PC-3 (cell line): ENCODE data around the gene BCAR3. TPM values are rescaled to one million over a fixed set of nuclear protein-coding genes. Genes with fewer than 3 reads are reported as not detected.
A peak's percentile ranks its signal among the peaks of the same experiment; 100 is the strongest.

ENCODE experiments used
- ATAC-seq: fragments of 200-7000 bp; cut with Tn5 transposase; 2 replicates; pipeline ENCODE4 v1.9.1; 2020; ENCODE audit warnings: mild to moderate bottlenecking, moderate library complexity
- BruUV-seq: library from RNA; stranded (reverse); fragments of 400-500 nt; replicated peaks from 2 replicates; lab custom pipeline; 2021; lab: Mats Ljungman, UMichigan
- CTCF ChIA-PET: fragments of 300-600 bp; sonication (Branson Sonifier 250); formaldehyde crosslinking; loops from one replicate; lab custom pipeline; 2022; ENCODE audit warnings: antibody characterized with exemption; lab: Charles Lee
- POLR2A ChIA-PET: fragments of 300-600 bp; sonication (Branson Sonifier 250); formaldehyde crosslinking; loops from one replicate; lab custom pipeline; 2022; ENCODE audit warnings: antibody characterized with exemption; ENCODE audit not compliant: unreplicated experiment; lab: Charles Lee
- DNase-seq: peaks from one replicate; pipeline ENCODE4 v3.0.0-alpha.2; 2015
- H2AFZ ChIP-seq: fragments of 300-600 bp; sonication (generic); 2 replicates; pipeline ENCODE4 v1.6.0; 2016; ENCODE audit warnings: antibody characterized with exemption, low read length
- H3F3A ChIP-seq: fragments of 300-600 bp; sonication (generic); one replicate; pipeline ENCODE4 v1.6.0; 2017; ENCODE audit warnings: antibody characterized with exemption, low read length, control low read depth, mild to moderate bottlenecking; ENCODE audit not compliant: unreplicated experiment
- H3K27ac ChIP-seq: fragments of 300-600 bp; sonication (generic); 2 replicates; pipeline ENCODE4 v1.5.1; 2016; ENCODE audit warnings: mild to moderate bottlenecking, low read length
- H3K27me3 ChIP-seq: fragments of 300-600 bp; sonication (generic); 2 replicates; pipeline ENCODE4 v1.6.1; 2016; ENCODE audit warnings: low read length, mixed read lengths
- H3K36me3 ChIP-seq: fragments of 300-600 bp; sonication (generic); 2 replicates; pipeline ENCODE4 v1.6.1; 2016; ENCODE audit warnings: low read depth, mixed run types, low read length, mixed read lengths
- H3K4me1 ChIP-seq: fragments of 300-600 bp; sonication (generic); 2 replicates; pipeline ENCODE4 v1.5.1; 2016; ENCODE audit warnings: low read length; ENCODE audit not compliant: insufficient read depth
- H3K4me2 ChIP-seq: fragments of 300-600 bp; sonication (generic); 2 replicates; pipeline ENCODE4 v1.6.0; 2016; ENCODE audit warnings: low read length
- H3K4me3 ChIP-seq: fragments of 300-600 bp; sonication (generic); 2 replicates; pipeline ENCODE4 v1.5.1; 2016; ENCODE audit warnings: mild to moderate bottlenecking, low read length, mixed read lengths
- H3K79me2 ChIP-seq: fragments of 300-600 bp; sonication (generic); 2 replicates; pipeline ENCODE4 v1.6.1; 2017; ENCODE audit warnings: low read length, mixed read lengths
- H3K9ac ChIP-seq: fragments of 300-600 bp; sonication (generic); 2 replicates; pipeline ENCODE4 v1.6.0; 2016; ENCODE audit warnings: mild to moderate bottlenecking, low read length
- H3K9me2 ChIP-seq: fragments of 300-600 bp; sonication (generic); replicated peaks from 2 replicates; pipeline ENCODE4 v1.6.1; 2016; ENCODE audit warnings: mixed run types, low read length, mixed read lengths
- H3K9me3 ChIP-seq: fragments of 300-600 bp; sonication (generic); 2 replicates; pipeline ENCODE4 v1.6.1; 2016; ENCODE audit warnings: low read length, mixed read lengths
- H4K20me1 ChIP-seq: fragments of 300-600 bp; sonication (generic); 2 replicates; pipeline ENCODE4 v1.6.1; 2016; ENCODE audit warnings: low read length, mixed read lengths
- EZH2 ChIP-seq: fragments of 300-600 bp; sonication (generic); IDR thresholded peaks from one replicate; pipeline ENCODE4 v1.6.1; 2017; ENCODE audit warnings: antibody characterized with exemption, mild to moderate bottlenecking, low read length; ENCODE audit not compliant: unreplicated experiment
- EZH2phosphoT487 ChIP-seq: fragments of 300-600 bp; sonication (generic); IDR thresholded peaks from 2 replicates; pipeline ENCODE4 v1.6.1; 2018; ENCODE audit warnings: mild to moderate bottlenecking, antibody characterized with exemption, low read length, borderline replicate concordance
- intact Hi-C: fragments of 100-400 bp; cut with micrococcal nuclease; formaldehyde crosslinking; loops from 2 replicates; pipeline ENCODE4 v1.9.0; 2023
- total RNA-seq: library from RNA; depleted of rRNA; stranded (reverse); fragments of >200 nt; gene quantifications from 2 replicates; pipeline ENCODE4 v1.2.3, GENCODE V29; 2014
- TF ChIP-seq, protein P1 (sequence below): fragments of 300-600 bp; sonication (generic); conservative IDR thresholded peaks from 2 replicates; pipeline ENCODE4 v1.5.1; 2017; ENCODE audit warnings: antibody characterized with exemption, low read depth, mild to moderate bottlenecking, low read length

Gene BCAR3
- total RNA-seq, 1 experiment from 2014 or later: 171 TPM

DNA sequence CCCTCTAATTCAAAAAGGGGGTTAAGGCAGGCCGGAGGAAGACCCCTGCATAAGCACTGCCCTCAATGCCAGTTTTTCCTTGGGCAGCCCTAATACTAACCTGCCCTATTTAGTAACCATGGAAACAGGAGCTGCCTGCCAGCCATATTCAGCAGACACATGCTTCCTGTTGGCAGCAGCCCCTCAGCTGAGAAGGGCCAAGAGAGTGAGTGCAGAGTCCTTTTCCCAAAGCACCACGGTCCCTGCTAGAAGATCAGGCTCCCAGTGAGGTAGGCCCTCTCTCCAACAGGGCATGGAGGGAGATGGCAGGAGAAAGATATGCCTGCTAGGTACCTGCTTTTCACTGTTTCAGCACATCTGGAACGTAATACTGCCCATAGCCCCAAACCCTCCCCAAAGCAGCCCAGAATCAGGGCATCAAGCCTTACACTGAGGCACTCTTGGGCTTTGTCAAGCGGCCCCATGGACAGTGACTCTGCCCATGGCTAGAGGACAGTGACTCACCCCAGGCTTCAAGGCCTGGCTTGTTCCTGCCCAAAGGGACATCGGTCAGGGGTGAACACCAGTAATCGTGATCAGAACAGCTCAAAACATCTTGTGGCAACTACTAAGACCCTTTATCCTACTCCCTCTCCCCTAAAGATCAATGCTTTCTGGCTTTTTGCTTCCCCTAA lies 64.5 kb downstream of the BCAR3 start:
- Histone ChIP-seq H3K4me2 (peak overlapping the region; percentile 2), H3K4me3 (no peak overlapping the region), H3K36me3 (peaks cover 59% of the 10 kb centered on the region), H2AFZ (no peak overlapping the region), H3K27ac (peak overlapping the region; percentile 52), H4K20me1 (peaks cover 87% of the 10 kb centered on the region), H3K4me1 (peaks cover 74% of the 10 kb centered on the region), H3K9ac (no peak overlapping the region), H3K27me3 (no peaks in the 10 kb centered on the region), H3K9me2 (no peaks in the 10 kb centered on the region), H3K9me3 (no peaks in the 10 kb centered on the region), H3K79me2 (peaks cover 100% of the 10 kb centered on the region), H3F3A (no peaks in the 10 kb centered on the region)
- ATAC-seq: peak; percentile 31
- intact Hi-C loops: no loop called here
- no TSS peak for BruUV-seq
- TF ChIP-seq, protein P1, sequence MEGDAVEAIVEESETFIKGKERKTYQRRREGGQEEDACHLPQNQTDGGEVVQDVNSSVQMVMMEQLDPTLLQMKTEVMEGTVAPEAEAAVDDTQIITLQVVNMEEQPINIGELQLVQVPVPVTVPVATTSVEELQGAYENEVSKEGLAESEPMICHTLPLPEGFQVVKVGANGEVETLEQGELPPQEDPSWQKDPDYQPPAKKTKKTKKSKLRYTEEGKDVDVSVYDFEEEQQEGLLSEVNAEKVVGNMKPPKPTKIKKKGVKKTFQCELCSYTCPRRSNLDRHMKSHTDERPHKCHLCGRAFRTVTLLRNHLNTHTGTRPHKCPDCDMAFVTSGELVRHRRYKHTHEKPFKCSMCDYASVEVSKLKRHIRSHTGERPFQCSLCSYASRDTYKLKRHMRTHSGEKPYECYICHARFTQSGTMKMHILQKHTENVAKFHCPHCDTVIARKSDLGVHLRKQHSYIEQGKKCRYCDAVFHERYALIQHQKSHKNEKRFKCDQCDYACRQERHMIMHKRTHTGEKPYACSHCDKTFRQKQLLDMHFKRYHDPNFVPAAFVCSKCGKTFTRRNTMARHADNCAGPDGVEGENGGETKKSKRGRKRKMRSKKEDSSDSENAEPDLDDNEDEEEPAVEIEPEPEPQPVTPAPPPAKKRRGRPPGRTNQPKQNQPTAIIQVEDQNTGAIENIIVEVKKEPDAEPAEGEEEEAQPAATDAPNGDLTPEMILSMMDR: no peak
- no peak for TF ChIP-seq EZH2
- no peak for TF ChIP-seq EZH2phosphoT487
- ChIA-PET CTCF (no interaction called here), POLR2A (no interaction called here)
- no peak for DNase-seq

DNA sequence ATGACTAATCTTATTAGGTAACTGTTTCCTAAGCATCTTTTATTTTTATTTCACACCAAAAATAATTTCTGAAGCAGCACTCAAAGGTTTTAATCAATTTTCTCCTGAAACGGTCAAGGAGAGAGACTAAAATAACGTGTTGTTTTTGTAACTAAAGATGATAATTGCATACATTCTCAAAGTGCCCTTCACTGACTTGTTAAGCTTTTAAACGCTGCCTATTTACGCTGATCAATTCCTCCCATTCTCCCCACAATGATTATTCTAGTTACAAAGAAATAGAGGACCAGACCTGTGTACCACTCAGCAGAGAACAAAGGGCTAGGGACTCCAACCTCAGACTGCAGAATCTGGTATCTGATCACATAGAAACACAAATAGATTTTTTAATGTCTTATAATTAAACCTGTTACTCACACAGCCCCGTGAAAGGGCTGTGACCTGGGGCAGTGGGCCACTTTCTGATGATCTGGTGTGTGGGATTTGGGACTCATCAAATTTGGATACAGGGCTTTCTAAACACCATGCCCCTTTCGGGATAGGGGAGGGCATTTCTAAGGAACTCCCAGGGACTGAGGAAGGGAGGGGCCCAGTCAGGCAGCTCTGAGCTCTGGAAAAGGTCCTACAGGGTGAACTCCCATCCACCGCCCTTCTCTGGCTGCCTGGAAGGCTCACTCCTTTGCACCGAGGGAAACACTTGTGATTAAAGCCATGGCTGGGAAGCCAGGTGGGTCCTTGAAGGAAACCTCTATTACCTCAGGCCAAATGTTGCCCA lies 65.2 kb downstream of the BCAR3 start:
- Histone ChIP-seq H3K9me3 (no peaks in the 10 kb centered on the region), H3K4me1 (peaks cover 72% of the 10 kb centered on the region), H3K4me2 (peak overlapping the region; percentile 2), H3K79me2 (peaks cover 100% of the 10 kb centered on the region), H3K4me3 (no peak overlapping the region), H3K27me3 (no peaks in the 10 kb centered on the region), H3F3A (peaks cover 4% of the 10 kb centered on the region), H4K20me1 (peaks cover 92% of the 10 kb centered on the region), H3K27ac (peak overlapping the region; percentile 52), H3K36me3 (peaks cover 63% of the 10 kb centered on the region), H3K9me2 (no peaks in the 10 kb centered on the region), H2AFZ (no peak overlapping the region), H3K9ac (no peak overlapping the region)
- DNase-seq (peak; percentile 23), ATAC-seq (0 out of 2 replicates have a peak, but pooled peaks have one; percentile 8)
- intact Hi-C loops: no loop called here
- CTCF ChIA-PET: no interaction called here
- POLR2A ChIA-PET: no interaction called here
- TF ChIP-seq, protein P1: no peak
- no peak for TF ChIP-seq EZH2
- TF ChIP-seq EZH2phosphoT487: no peak
- no TSS peak for BruUV-seq
